SKM-1 treated with dmso at 0.1 percent for 144 hours (cell line): ENCODE data around the gene PLXNA4.

Experiments
- DNase-seq: peaks from one replicate; lab custom pipeline; 2025; ENCODE audit not compliant: unreplicated experiment; lab: John Stamatoyannopoulos, UW

Gene PLXNA4

GRCh38 chr7:132504852-132505251, 71.4 kb downstream of the PLXNA4 start:
- no peak for DNase-seq

GRCh38 chr7:132504071-132504470, 72.2 kb downstream of the PLXNA4 start:
- DNase-seq, result no peak

GRCh38 chr7:132503415-132503814, 72.9 kb downstream of the PLXNA4 start:
- DNase-seq, result no peak

GRCh38 chr7:132501956-132502355, 74.3 kb downstream of the PLXNA4 start:
- no peak for DNase-seq

GRCh38 chr7:132500727-132501440, 75.4 kb downstream of the PLXNA4 start:
- no peak for DNase-seq

- no peak for DNase-seq
These were observed 76.8 kb downstream of the PLXNA4 start for GRCh38 chr7:132499487-132499886.

GRCh38 chr7:132499065-132499464, 77.2 kb downstream of the PLXNA4 start:
- no peak for DNase-seq

- DNase-seq, result no peak
These were observed 78.0 kb downstream of the PLXNA4 start for GRCh38 chr7:132498319-132498718.

- DNase-seq, result no peak
These were observed 79.2 kb downstream of the PLXNA4 start for GRCh38 chr7:132497098-132497497.

GRCh38 chr7:132495936-132496335, 80.3 kb downstream of the PLXNA4 start:
- no peak for DNase-seq

GRCh38 chr7:132494474-132494873, 81.8 kb downstream of the PLXNA4 start:
- no peak for DNase-seq

GRCh38 chr7:132492823-132493445, 83.3 kb downstream of the PLXNA4 start:
- DNase-seq, result no peak

- no peak for DNase-seq
These were observed 84.8 kb downstream of the PLXNA4 start for GRCh38 chr7:132491391-132491945.

GRCh38 chr7:132490474-132490873, 85.8 kb downstream of the PLXNA4 start:
- DNase-seq, result no peak

- DNase-seq, result no peak
These were observed 86.5 kb downstream of the PLXNA4 start for GRCh38 chr7:132489776-132490237.

- DNase-seq, result no peak
These were observed 87.5 kb downstream of the PLXNA4 start for GRCh38 chr7:132488634-132489302.

- no peak for DNase-seq
These were observed 90.0 kb downstream of the PLXNA4 start for GRCh38 chr7:132486274-132486610.

GRCh38 chr7:132485600-132486273, 90.5 kb downstream of the PLXNA4 start:
- DNase-seq, result no peak

- DNase-seq, result no peak
These were observed 91.1 kb downstream of the PLXNA4 start for GRCh38 chr7:132485136-132485535.

- no peak for DNase-seq
These were observed 93.4 kb downstream of the PLXNA4 start for GRCh38 chr7:132482866-132483265.

GRCh38 chr7:132480534-132480933, 95.7 kb downstream of the PLXNA4 start:
- no peak for DNase-seq
